Mesenchymal stem cell (in vitro differentiated cells and primary cell): ENCODE measurements around the gene CCDC127.

Experiments used
- DNase-seq: peaks from one replicate; pipeline ENCODE4 v3.0.0-alpha.2; 2013
- H2AFZ ChIP-seq: one replicate; pipeline ENCODE4 v1.6.1; 2013; ENCODE audit warnings: low read depth, mild to moderate bottlenecking, control low read depth, inconsistent platforms, low read length, moderate library complexity
- H2AK5ac ChIP-seq: 2 replicates; pipeline ENCODE4 v1.6.1; 2013; ENCODE audit warnings: low read length, moderate library complexity, mild to moderate bottlenecking, inconsistent platforms; ENCODE audit not compliant: severe bottlenecking
- H2BK120ac ChIP-seq: one replicate; pipeline ENCODE4 v1.6.1; 2013; ENCODE audit warnings: low read depth, mild to moderate bottlenecking, inconsistent platforms, low read length, moderate library complexity
- H2BK12ac ChIP-seq, 2 experiments: one replicate each; pipeline ENCODE4 v1.6.1; 2013; ENCODE audit warnings: inconsistent platforms in 2 of 2, low read length in 2 of 2, mild to moderate bottlenecking in 2 of 2, moderate library complexity in 2 of 2, control low read depth in 1 of 2
- H2BK15ac ChIP-seq: one replicate; pipeline ENCODE4 v1.6.1; 2013; ENCODE audit warnings: mild to moderate bottlenecking, low read depth, inconsistent platforms; ENCODE audit not compliant: poor library complexity, severe bottlenecking
- H2BK5ac ChIP-seq: 2 replicates; pipeline ENCODE4 v1.6.1; 2013; ENCODE audit warnings: low read depth, mild to moderate bottlenecking, low read length, control low read depth, inconsistent platforms; ENCODE audit not compliant: poor library complexity, severe bottlenecking
- H3K14ac ChIP-seq, 2 experiments: one replicate each; pipeline ENCODE4 v1.6.1; 2013; ENCODE audit warnings: inconsistent platforms in 2 of 2, low read length in 2 of 2, control low read depth in 1 of 2, mild to moderate bottlenecking in 1 of 2, moderate library complexity in 1 of 2
- H3K18ac ChIP-seq, 2 experiments: one replicate each; pipeline ENCODE4 v1.6.1; 2013; ENCODE audit warnings: inconsistent platforms in 2 of 2, low read length in 2 of 2, control low read depth in 1 of 2, low read depth in 1 of 2, mild to moderate bottlenecking in 1 of 2
- H3K23ac ChIP-seq, 2 experiments: one replicate each; pipeline ENCODE4 v1.6.1; 2013; ENCODE audit warnings: inconsistent platforms in 2 of 2, low read length in 2 of 2, mild to moderate bottlenecking in 2 of 2, moderate library complexity in 2 of 2, control low read depth in 1 of 2
- H3K27ac ChIP-seq: 2 replicates; pipeline ENCODE4 v1.5.1; 2013; ENCODE audit warnings: mild to moderate bottlenecking, moderate library complexity, low read length, control low read depth, inconsistent platforms; ENCODE audit not compliant: poor library complexity, severe bottlenecking
- H3K27me3 ChIP-seq, 2 experiments: 2 replicates each; pipeline versions ENCODE4 v1.6.1 to v1.7.0; 2013; ENCODE audit warnings: low read length in 2 of 2, mild to moderate bottlenecking in 2 of 2, moderate library complexity in 2 of 2, control low read depth in 1 of 2, inconsistent platforms in 1 of 2; ENCODE audit not compliant: control insufficient read depth in 1 of 2, insufficient read depth in 1 of 2
- H3K36me3 ChIP-seq, 2 experiments: 2 replicates each; pipeline versions ENCODE4 v1.6.1 to v1.7.0; 2013; ENCODE audit warnings: low read length in 2 of 2, control low read depth in 1 of 2, inconsistent platforms in 1 of 2, low read depth in 1 of 2, mild to moderate bottlenecking in 1 of 2; ENCODE audit not compliant: insufficient read depth in 2 of 2, control insufficient read depth in 1 of 2
- H3K4ac ChIP-seq, 2 experiments: one replicate each; pipeline ENCODE4 v1.6.1; 2013; ENCODE audit warnings: inconsistent platforms in 2 of 2, low read length in 2 of 2, mild to moderate bottlenecking in 2 of 2, moderate library complexity in 2 of 2, control low read depth in 1 of 2, low read depth in 1 of 2
- H3K4me1 ChIP-seq: 2 replicates; pipeline ENCODE4 v1.6.1; 2013; ENCODE audit warnings: low read depth, low read length, control low read depth; ENCODE audit not compliant: control insufficient read depth, insufficient read depth
- H3K4me2 ChIP-seq: 2 replicates; pipeline ENCODE4 v1.6.1; 2013; ENCODE audit warnings: low read length, mild to moderate bottlenecking, inconsistent platforms; ENCODE audit not compliant: poor library complexity, severe bottlenecking
- H3K4me3 ChIP-seq, 2 experiments: 2 replicates each; pipeline versions ENCODE4 v1.5.1 to v1.7.0; 2013; ENCODE audit warnings: low read length in 2 of 2, mild to moderate bottlenecking in 2 of 2, control low read depth in 1 of 2, low read depth in 1 of 2; ENCODE audit not compliant: insufficient read depth in 1 of 2
- H3K79me1 ChIP-seq: replicated peaks from 2 replicates; pipeline ENCODE4 v1.6.1; 2013; ENCODE audit warnings: mild to moderate bottlenecking, control low read depth, low read length, inconsistent platforms; ENCODE audit not compliant: poor library complexity, severe bottlenecking
- H3K9ac ChIP-seq: 2 replicates; pipeline ENCODE4 v1.7.0; 2013; ENCODE audit warnings: mild to moderate bottlenecking, low read length, moderate library complexity
- H3K9me3 ChIP-seq: 2 replicates; pipeline ENCODE4 v1.7.0; 2013; ENCODE audit warnings: mild to moderate bottlenecking, low read length; ENCODE audit not compliant: control insufficient read depth
- H4K8ac ChIP-seq: one replicate; pipeline ENCODE4 v1.6.1; 2013; ENCODE audit warnings: inconsistent platforms, mild to moderate bottlenecking, low read length, moderate library complexity
- H4K91ac ChIP-seq: one replicate; pipeline ENCODE4 v1.6.1; 2013; ENCODE audit warnings: mild to moderate bottlenecking, low read length, inconsistent platforms
- WGBS: methylation state at CpG from one replicate; pipeline ENCODE4 v1.1.7; 2013; ENCODE audit warnings: mixed read lengths; 5-methylcytosine and 5-hydroxymethylcytosine counted together

Gene CCDC127

GRCh38 chr5:174291-174600 is 43.7 kb downstream of the CCDC127 start:
- Histone ChIP-seq H3K9me3 (no peaks in the 10 kb centered on the region), H2BK120ac (no peak overlapping the region), H3K14ac (no peak overlapping the region), H3K9ac (no peak overlapping the region), H3K36me3 (no peaks in the 10 kb centered on the region), H2BK5ac (no peak overlapping the region), H3K23ac (no peak overlapping the region), H3K79me1 (no peaks in the 10 kb centered on the region), H3K4ac (no peak overlapping the region), H2AK5ac (no peak overlapping the region), H2BK15ac (no peak overlapping the region), H2AFZ (no peak overlapping the region), H3K4me3 (no peak overlapping the region), H3K4me2 (no peak overlapping the region), H2BK12ac (no peak overlapping the region), H3K27me3 (peaks cover 5 to 64% of the 10 kb centered on the region in 2 experiments), H3K27ac (no peak overlapping the region), H3K4me1 (peaks cover 9% of the 10 kb centered on the region), H4K8ac (no peak overlapping the region), H3K18ac (no peak overlapping the region), H4K91ac (no peak overlapping the region)
- DNase-seq = no peak
- WGBS = 79% methylated on average over 5 of the region's 5 CpGs

- Histone ChIP-seq H4K8ac (no peak overlapping the region), H3K36me3 (no peaks in the 10 kb centered on the region), H2BK15ac (no peak overlapping the region), H2BK5ac (no peak overlapping the region), H2BK120ac (no peak overlapping the region), H3K27me3 (peaks cover 5 to 58% of the 10 kb centered on the region in 2 experiments), H3K4me3 (no peak overlapping the region), H3K9ac (no peak overlapping the region), H2AK5ac (no peak overlapping the region), H3K18ac (no peak overlapping the region), H3K14ac (peak overlapping the region in 1 of 2 experiments; percentile 73), H3K4me2 (no peak overlapping the region), H3K9me3 (no peaks in the 10 kb centered on the region), H3K4me1 (peaks cover 15% of the 10 kb centered on the region), H2AFZ (no peak overlapping the region), H3K4ac (no peak overlapping the region), H4K91ac (no peak overlapping the region), H3K27ac (no peak overlapping the region), H3K23ac (no peak overlapping the region), H3K79me1 (no peaks in the 10 kb centered on the region), H2BK12ac (peak overlapping the region in 1 of 2 experiments; percentile 15)
- DNase-seq = no peak
- 85% methylated on average over 22 of the region's 22 CpGs for WGBS
These were observed 44.3 kb downstream of the CCDC127 start for GRCh38 chr5:173392-174290.

- 82% methylated on average over 17 of the region's 17 CpGs for WGBS
- Histone ChIP-seq H2BK12ac (no peak overlapping the region), H2AK5ac (no peak overlapping the region)
These were observed 45.1 kb downstream of the CCDC127 start for GRCh38 chr5:172841-173251.

GRCh38 chr5:172421-172820 is 45.5 kb downstream of the CCDC127 start:
- Histone ChIP-seq H4K91ac (no peak overlapping the region), H3K79me1 (no peaks in the 10 kb centered on the region), H2AK5ac (no peak overlapping the region), H3K23ac (no peak overlapping the region), H3K4me2 (no peak overlapping the region), H3K4me3 (no peak overlapping the region), H3K4ac (no peak overlapping the region), H2BK12ac (no peak overlapping the region), H3K14ac (no peak overlapping the region), H2BK5ac (no peak overlapping the region), H2BK120ac (no peak overlapping the region), H3K9ac (no peak overlapping the region), H2BK15ac (no peak overlapping the region), H3K36me3 (no peaks in the 10 kb centered on the region), H3K4me1 (peaks cover 23% of the 10 kb centered on the region), H2AFZ (no peak overlapping the region), H4K8ac (no peak overlapping the region), H3K18ac (no peak overlapping the region), H3K27ac (no peak overlapping the region), H3K27me3 (peaks cover 0 to 47% of the 10 kb centered on the region in 2 experiments), H3K9me3 (no peaks in the 10 kb centered on the region)
- WGBS = 93% methylated on average over 13 of the region's 13 CpGs
- DNase-seq = no peak

More at GRCh38 chr5:172841-173251, 45.1 kb downstream of the CCDC127 start:
- Histone ChIP-seq H4K91ac (no peak overlapping the region), H3K36me3 (no peaks in the 10 kb centered on the region), H3K27me3 (peaks cover 1 to 52% of the 10 kb centered on the region in 2 experiments), H3K27ac (no peak overlapping the region), H4K8ac (no peak overlapping the region), H3K23ac (no peak overlapping the region), H3K9ac (no peak overlapping the region), H3K18ac (no peak overlapping the region), H3K4me1 (peaks cover 19% of the 10 kb centered on the region), H2BK5ac (no peak overlapping the region), H3K4me3 (no peak overlapping the region), H2AFZ (no peak overlapping the region), H2BK15ac (no peak overlapping the region), H2BK120ac (no peak overlapping the region), H3K4me2 (no peak overlapping the region), H3K79me1 (no peaks in the 10 kb centered on the region), H3K9me3 (no peaks in the 10 kb centered on the region), H3K14ac (no peak overlapping the region), H3K4ac (no peak overlapping the region)
- no peak for DNase-seq
